Measurements from ENCODE around the gene ADGRB2.

Gene ADGRB2, protein sequence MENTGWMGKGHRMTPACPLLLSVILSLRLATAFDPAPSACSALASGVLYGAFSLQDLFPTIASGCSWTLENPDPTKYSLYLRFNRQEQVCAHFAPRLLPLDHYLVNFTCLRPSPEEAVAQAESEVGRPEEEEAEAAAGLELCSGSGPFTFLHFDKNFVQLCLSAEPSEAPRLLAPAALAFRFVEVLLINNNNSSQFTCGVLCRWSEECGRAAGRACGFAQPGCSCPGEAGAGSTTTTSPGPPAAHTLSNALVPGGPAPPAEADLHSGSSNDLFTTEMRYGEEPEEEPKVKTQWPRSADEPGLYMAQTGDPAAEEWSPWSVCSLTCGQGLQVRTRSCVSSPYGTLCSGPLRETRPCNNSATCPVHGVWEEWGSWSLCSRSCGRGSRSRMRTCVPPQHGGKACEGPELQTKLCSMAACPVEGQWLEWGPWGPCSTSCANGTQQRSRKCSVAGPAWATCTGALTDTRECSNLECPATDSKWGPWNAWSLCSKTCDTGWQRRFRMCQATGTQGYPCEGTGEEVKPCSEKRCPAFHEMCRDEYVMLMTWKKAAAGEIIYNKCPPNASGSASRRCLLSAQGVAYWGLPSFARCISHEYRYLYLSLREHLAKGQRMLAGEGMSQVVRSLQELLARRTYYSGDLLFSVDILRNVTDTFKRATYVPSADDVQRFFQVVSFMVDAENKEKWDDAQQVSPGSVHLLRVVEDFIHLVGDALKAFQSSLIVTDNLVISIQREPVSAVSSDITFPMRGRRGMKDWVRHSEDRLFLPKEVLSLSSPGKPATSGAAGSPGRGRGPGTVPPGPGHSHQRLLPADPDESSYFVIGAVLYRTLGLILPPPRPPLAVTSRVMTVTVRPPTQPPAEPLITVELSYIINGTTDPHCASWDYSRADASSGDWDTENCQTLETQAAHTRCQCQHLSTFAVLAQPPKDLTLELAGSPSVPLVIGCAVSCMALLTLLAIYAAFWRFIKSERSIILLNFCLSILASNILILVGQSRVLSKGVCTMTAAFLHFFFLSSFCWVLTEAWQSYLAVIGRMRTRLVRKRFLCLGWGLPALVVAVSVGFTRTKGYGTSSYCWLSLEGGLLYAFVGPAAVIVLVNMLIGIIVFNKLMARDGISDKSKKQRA (N-terminal part only)

DNA sequence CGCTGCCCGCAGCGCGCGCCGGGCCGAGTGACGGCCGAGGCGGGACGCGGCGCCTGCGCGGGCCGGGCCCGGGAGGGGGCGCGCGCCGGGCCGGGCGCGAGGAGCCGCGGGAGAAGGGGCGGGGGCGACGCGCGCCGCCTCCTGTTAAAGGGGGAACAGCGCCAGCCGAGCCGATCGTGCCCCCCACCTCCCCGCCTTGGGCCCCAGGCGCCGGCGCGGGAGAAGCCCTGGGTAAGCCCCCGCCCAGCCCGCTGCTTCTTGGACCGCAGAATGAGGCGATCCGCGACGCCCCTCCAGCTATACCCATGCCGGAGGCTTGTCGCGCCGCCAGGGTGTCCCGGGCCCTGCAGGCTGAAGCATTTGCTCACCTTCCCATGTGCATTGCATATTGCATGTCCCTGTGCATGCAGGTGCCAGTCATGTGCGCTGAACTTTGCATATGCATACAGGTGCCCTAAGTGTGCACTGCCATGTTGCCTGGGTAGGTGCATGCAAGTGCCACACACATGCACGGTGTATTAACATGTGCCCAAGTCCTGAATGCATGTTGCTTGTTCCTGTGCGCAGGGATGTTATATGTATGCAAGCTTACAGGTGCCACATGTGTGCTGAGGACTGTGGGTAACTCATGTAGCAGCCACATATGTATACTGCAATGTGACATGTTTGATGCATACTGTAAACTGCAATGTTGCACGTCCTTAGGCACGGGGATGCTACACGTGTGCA is at the start of gene ADGRB2:
TSS of gene ADGRB2 (minus strand) at position 29 of the 729 bp plus-strand sequence. CDS start 7,119 bp downstream, outside the sequence.
- Histone ChIP-seq H3K36me3 (replicated peaks) (no peaks in the 10 kb centered on the region), H3K4me3 (ENCODE audit: low read depth, low read length) (peak within 1 kb of the TSS; percentile 56), H3K27ac (no peak within 1 kb of the TSS), H3K27me3 (replicated peaks) (no peaks in the 10 kb centered on the region)
- no peak for DNase-seq
- in situ Hi-C loops (cut with HindIII; ENCODE audit: low pct_ligation_motif_present, low sequenced_read_pairs): no loop called here
- TF ChIP-seq, protein P1, sequence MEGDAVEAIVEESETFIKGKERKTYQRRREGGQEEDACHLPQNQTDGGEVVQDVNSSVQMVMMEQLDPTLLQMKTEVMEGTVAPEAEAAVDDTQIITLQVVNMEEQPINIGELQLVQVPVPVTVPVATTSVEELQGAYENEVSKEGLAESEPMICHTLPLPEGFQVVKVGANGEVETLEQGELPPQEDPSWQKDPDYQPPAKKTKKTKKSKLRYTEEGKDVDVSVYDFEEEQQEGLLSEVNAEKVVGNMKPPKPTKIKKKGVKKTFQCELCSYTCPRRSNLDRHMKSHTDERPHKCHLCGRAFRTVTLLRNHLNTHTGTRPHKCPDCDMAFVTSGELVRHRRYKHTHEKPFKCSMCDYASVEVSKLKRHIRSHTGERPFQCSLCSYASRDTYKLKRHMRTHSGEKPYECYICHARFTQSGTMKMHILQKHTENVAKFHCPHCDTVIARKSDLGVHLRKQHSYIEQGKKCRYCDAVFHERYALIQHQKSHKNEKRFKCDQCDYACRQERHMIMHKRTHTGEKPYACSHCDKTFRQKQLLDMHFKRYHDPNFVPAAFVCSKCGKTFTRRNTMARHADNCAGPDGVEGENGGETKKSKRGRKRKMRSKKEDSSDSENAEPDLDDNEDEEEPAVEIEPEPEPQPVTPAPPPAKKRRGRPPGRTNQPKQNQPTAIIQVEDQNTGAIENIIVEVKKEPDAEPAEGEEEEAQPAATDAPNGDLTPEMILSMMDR (IDR thresholded peaks at IDR 0.05; ENCODE audit: low read depth, low read length, missing control alignments): peak; percentile 15

DNA sequence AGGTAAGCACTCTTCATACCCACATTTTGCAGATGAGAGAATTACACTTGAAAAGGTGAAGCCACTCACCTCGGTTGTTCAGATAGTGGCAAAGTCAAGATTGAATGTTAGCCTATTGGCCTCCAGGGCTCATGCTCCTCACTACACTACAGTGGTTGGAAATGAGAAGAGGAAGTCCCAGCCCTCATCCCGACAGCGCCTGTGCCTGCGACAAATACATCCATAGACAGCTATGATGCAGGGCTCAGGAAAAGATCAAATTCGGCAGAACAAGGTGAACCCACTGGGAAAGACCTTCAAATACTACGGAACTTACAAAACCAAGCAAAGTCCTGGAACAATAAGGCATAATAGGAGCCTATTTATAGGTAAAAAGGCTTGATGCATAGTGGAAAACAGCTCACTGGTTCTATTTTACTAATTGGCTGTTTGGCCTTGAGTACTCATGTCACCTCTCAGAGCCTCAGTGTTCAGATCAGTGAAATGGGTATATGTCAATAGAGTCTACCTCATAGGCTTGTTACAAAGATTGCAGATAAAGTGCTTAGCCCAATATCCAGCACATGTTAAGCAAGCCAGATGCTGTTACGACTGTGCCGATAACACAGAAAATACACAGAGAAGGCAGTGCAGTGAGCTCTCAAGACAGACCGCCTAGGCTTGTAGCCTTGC is 48.2 kb upstream of the ADGRB2 start:
- H3K36me3 ChIP-seq (replicated peaks): no peaks in the 10 kb centered on the region
- H3K27me3 ChIP-seq (replicated peaks): no peaks in the 10 kb centered on the region
- TF ChIP-seq, protein P1 (IDR thresholded peaks at IDR 0.05; ENCODE audit: low read depth, low read length, missing control alignments): no peak
- DNase-seq: no peak
- H3K27ac ChIP-seq: no peak overlapping the region
- no peak overlapping the region for H3K4me3 ChIP-seq (ENCODE audit: low read depth, low read length)
- in situ Hi-C loops (cut with HindIII; ENCODE audit: low pct_ligation_motif_present, low sequenced_read_pairs): no loop called here

DNA sequence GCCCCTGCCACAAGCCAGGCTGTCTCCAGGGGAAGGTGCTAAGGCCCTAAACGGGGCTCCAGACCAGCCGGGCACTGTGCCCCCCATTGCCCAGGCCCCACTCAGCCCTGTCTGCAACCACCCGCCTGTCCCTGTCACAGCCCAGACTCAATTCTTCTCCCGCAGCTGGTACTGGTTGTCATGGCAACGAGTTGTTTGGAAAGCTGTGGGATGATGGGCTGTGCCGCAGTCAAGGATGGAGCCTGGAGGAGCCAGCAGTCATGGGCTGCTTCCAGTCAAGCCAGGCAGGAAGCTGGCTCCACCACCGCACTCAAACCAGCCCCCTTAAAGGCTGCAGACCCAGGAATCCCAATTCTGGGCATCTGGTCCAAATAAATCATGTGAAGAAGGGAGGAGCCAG is 47.5 kb upstream of the ADGRB2 start:
- Histone ChIP-seq H3K4me3 (ENCODE audit: low read depth, low read length) (no peak overlapping the region), H3K27me3 (replicated peaks) (no peaks in the 10 kb centered on the region), H3K36me3 (replicated peaks) (no peaks in the 10 kb centered on the region), H3K27ac (no peak overlapping the region)
- in situ Hi-C loops (cut with HindIII; ENCODE audit: low pct_ligation_motif_present, low sequenced_read_pairs): no loop called here
- TF ChIP-seq, protein P1 (IDR thresholded peaks at IDR 0.05; ENCODE audit: low read depth, low read length, missing control alignments): no peak
- peak; percentile 56 for DNase-seq

DNA sequence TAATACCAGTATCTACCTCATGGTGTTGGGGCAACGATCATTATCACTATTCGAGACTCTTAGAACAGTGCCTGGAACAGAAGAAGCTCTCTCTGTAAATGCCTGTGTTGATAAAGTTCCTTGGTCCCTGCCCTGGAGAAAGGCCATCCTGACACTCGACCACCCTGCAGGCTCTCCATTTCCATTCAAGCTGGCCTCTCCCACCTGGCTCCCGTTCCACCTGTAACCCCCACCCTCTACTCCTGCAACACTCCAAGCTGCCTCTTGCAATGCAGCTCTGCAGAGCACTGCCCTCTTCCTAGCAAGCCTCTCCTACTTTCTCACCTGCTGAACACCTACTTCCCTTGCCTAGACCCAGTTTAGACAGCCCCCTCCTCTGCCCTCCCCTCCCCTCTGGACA is 45.6 kb upstream of the ADGRB2 start:
- H3K4me3 ChIP-seq (ENCODE audit: low read depth, low read length): no peak overlapping the region
- H3K36me3 ChIP-seq (replicated peaks): no peaks in the 10 kb centered on the region
- in situ Hi-C loops (cut with HindIII; ENCODE audit: low pct_ligation_motif_present, low sequenced_read_pairs): no loop called here
- DNase-seq: no peak
- no peaks in the 10 kb centered on the region for H3K27me3 ChIP-seq (replicated peaks)
- no peak overlapping the region for H3K27ac ChIP-seq
- TF ChIP-seq, protein P1 (IDR thresholded peaks at IDR 0.05; ENCODE audit: low read depth, low read length, missing control alignments): no peak
